Ishikawa (cell line): ENCODE results near the gene SLC36A1.

ENCODE experiments used
- CEBPB ChIP-seq: IDR thresholded peaks from 2 replicates; pipeline ENCODE4 v1.6.1; 2012
- CREB1 ChIP-seq: IDR thresholded peaks from 2 replicates; pipeline ENCODE4 v1.6.1; 2012; ENCODE audit warnings: low read depth
- EGR1 ChIP-seq: IDR thresholded peaks from 2 replicates; pipeline ENCODE4 v1.6.1; 2012
- EP300 ChIP-seq: IDR thresholded peaks from 2 replicates; pipeline ENCODE4 v1.6.1; 2012; ENCODE audit warnings: borderline replicate concordance
- MAX ChIP-seq: IDR thresholded peaks from 2 replicates; pipeline ENCODE4 v1.6.1; 2012
- NFIC ChIP-seq: IDR thresholded peaks from 2 replicates; pipeline ENCODE4 v1.6.1; 2012
- RAD21 ChIP-seq: IDR thresholded peaks from 2 replicates; pipeline ENCODE4 v1.6.1; 2012; ENCODE audit warnings: low read depth
- REST ChIP-seq: IDR thresholded peaks from 2 replicates; pipeline ENCODE4 v1.6.1; 2012; ENCODE audit warnings: low read depth, mild to moderate bottlenecking
- TAF1 ChIP-seq: IDR thresholded peaks from 2 replicates; pipeline ENCODE4 v1.6.1; 2012; ENCODE audit warnings: low read depth, mild to moderate bottlenecking
- TCF12 ChIP-seq: IDR thresholded peaks from 2 replicates; pipeline ENCODE4 v1.6.1; 2012; ENCODE audit warnings: low read depth
- USF1 ChIP-seq: IDR thresholded peaks from 2 replicates; pipeline ENCODE4 v1.6.1; 2012
- YY1 ChIP-seq: IDR thresholded peaks from 2 replicates; pipeline ENCODE4 v1.6.1; 2012; ENCODE audit warnings: low read depth

GRCh38 chr5:151523335-151523734 lies 75.9 kb downstream of the SLC36A1 start:
- TF ChIP-seq RAD21, result peak; percentile 44; the same call in 1 of the 2 replicates
- TF ChIP-seq EGR1, result no peak
- no peak for TF ChIP-seq CEBPB
- TF ChIP-seq REST, result no peak
- TF ChIP-seq EP300, result no peak
- no peak for TF ChIP-seq TCF12
- no peak for TF ChIP-seq CREB1
- no peak for TF ChIP-seq MAX
- no peak for TF ChIP-seq YY1
- TF ChIP-seq TAF1, result no peak
- TF ChIP-seq NFIC, result no peak
- no peak for TF ChIP-seq USF1
